NB4 (cell line): ENCODE measurements around the gene AMZ1.

Experiments
- MYC ChIP-seq: IDR thresholded peaks from 2 replicates; pipeline ENCODE4 v1.6.1; 2011; ENCODE audit warnings: low read depth, low read length
- TF ChIP-seq, protein P1 (sequence below): IDR thresholded peaks from one replicate; pipeline ENCODE4 v1.5.1; 2012; ENCODE audit warnings: low read depth, low read length

DNA sequence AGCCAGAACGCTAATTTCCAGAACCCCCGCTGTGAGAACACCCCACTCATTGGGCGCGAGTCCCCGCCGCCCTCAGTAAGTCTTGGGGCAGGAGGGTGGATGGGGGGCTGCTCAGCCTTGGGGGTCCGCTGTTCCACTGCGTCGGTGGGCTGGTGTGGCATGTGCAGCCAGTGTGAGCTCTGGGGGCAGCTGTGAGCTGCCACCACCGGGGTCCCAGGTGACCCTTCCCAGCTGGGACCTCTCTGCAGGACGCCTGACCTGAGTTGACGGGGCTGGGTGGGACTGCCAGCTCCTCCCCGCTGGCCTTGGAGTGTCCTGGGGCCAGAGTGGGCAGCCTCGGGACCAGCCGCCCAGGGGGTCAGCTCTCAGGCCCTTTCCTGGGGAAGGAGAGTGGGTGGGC lies 29.1 kb upstream of the AMZ1 start:
- TF ChIP-seq, protein P1, sequence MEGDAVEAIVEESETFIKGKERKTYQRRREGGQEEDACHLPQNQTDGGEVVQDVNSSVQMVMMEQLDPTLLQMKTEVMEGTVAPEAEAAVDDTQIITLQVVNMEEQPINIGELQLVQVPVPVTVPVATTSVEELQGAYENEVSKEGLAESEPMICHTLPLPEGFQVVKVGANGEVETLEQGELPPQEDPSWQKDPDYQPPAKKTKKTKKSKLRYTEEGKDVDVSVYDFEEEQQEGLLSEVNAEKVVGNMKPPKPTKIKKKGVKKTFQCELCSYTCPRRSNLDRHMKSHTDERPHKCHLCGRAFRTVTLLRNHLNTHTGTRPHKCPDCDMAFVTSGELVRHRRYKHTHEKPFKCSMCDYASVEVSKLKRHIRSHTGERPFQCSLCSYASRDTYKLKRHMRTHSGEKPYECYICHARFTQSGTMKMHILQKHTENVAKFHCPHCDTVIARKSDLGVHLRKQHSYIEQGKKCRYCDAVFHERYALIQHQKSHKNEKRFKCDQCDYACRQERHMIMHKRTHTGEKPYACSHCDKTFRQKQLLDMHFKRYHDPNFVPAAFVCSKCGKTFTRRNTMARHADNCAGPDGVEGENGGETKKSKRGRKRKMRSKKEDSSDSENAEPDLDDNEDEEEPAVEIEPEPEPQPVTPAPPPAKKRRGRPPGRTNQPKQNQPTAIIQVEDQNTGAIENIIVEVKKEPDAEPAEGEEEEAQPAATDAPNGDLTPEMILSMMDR, result no peak
- no peak for TF ChIP-seq MYC
